ENCODE results near the gene UBE2I.

UBE2I gene

GRCh38 chr16:1320097-1320496, 10.7 kb downstream of the UBE2I start:
- no peak for TF ChIP-seq CTCF (IDR thresholded peaks at IDR 0.05; ENCODE audit: control insufficient read depth, extremely low read depth, insufficient read depth)

GRCh38 chr16:1320658-1321240, 11.3 kb downstream of the UBE2I start:
- DNase-seq (ENCODE audit: low read depth), result no peak
- no peak overlapping the region for H3K4me3 ChIP-seq (ENCODE audit: low read depth, low read length)
- TF ChIP-seq CTCF (IDR thresholded peaks at IDR 0.05; ENCODE audit: control insufficient read depth, extremely low read depth, insufficient read depth), result no peak

More at GRCh38 chr16:1320097-1320496, 10.7 kb downstream of the UBE2I start:
- DNase-seq (ENCODE audit: low read depth), result no peak
- no peak overlapping the region for H3K4me3 ChIP-seq (ENCODE audit: low read depth, low read length)

- no peak for DNase-seq (ENCODE audit: low read depth)
- H3K4me3 ChIP-seq (ENCODE audit: low read depth, low read length), result no peak overlapping the region
- no peak for TF ChIP-seq CTCF (IDR thresholded peaks at IDR 0.05; ENCODE audit: control insufficient read depth, extremely low read depth, insufficient read depth)
Observed at GRCh38 chr16:1322407-1322806, 13.0 kb downstream of the UBE2I start.

GRCh38 chr16:1323296-1324239, 14.1 kb downstream of the UBE2I start:
- DNase-seq (ENCODE audit: low read depth), result no peak
- no peak overlapping the region for H3K4me3 ChIP-seq (ENCODE audit: low read depth, low read length)
- TF ChIP-seq CTCF (IDR thresholded peaks at IDR 0.05; ENCODE audit: control insufficient read depth, extremely low read depth, insufficient read depth), result no peak

- no peak for TF ChIP-seq CTCF (IDR thresholded peaks at IDR 0.05; ENCODE audit: control insufficient read depth, extremely low read depth, insufficient read depth)
- H3K4me3 ChIP-seq (ENCODE audit: low read depth, low read length), result no peak overlapping the region
- no peak for DNase-seq (ENCODE audit: low read depth)
Observed at GRCh38 chr16:1324286-1324826, 14.9 kb downstream of the UBE2I start.

- H3K4me3 ChIP-seq (ENCODE audit: low read depth, low read length), result no peak overlapping the region
- no peak for DNase-seq (ENCODE audit: low read depth)
- TF ChIP-seq CTCF (IDR thresholded peaks at IDR 0.05; ENCODE audit: control insufficient read depth, extremely low read depth, insufficient read depth), result no peak
Observed at GRCh38 chr16:1325261-1325660, 15.8 kb downstream of the UBE2I start.

Measured in LNCaP clone FGC (cell line).